CD8-positive, alpha-beta memory T cell (primary cell): ENCODE measurements around the gene BEGAIN. TPM values are rescaled to one million over a fixed set of nuclear protein-coding genes. Genes with fewer than 3 reads are reported as not detected.

Experiments used
- CTCF ChIA-PET: fragments of 350-600 bp; sonication (Branson Sonifier 250); formaldehyde crosslinking; loops from one replicate; lab custom pipeline; 2021; ENCODE audit warnings: antibody characterized with exemption; lab: Charles Lee
- POLR2A ChIA-PET: fragments of 350-600 bp; sonication (Branson Sonifier 250); formaldehyde crosslinking; loops from one replicate; lab custom pipeline; 2021; ENCODE audit warnings: antibody characterized with exemption; lab: Charles Lee
- DNase-seq, 5 donors: peaks; one replicate each; pipeline versions ENCODE4 v3.0.0 to v3.0.0-alpha.2; 2020 to 2022; ENCODE audit warnings: mixed read lengths in 1 of 5
- H3K27ac ChIP-seq: one replicate; pipeline ENCODE4 v1.7.0; 2013; ENCODE audit warnings: low read depth, mild to moderate bottlenecking, low read length, moderate library complexity
- H3K27me3 ChIP-seq: 2 replicates; pipeline ENCODE4 v1.7.0; 2013; ENCODE audit warnings: low read length, mild to moderate bottlenecking; ENCODE audit not compliant: insufficient read depth, poor library complexity, severe bottlenecking
- H3K36me3 ChIP-seq: 2 replicates; pipeline ENCODE4 v1.7.0; 2013; ENCODE audit warnings: mild to moderate bottlenecking, low read length, moderate library complexity; ENCODE audit not compliant: insufficient read depth
- H3K4me1 ChIP-seq: 2 replicates; pipeline ENCODE4 v1.7.0; 2013; ENCODE audit warnings: mild to moderate bottlenecking, low read length, moderate library complexity; ENCODE audit not compliant: insufficient read depth
- H3K4me3 ChIP-seq: 2 replicates; pipeline ENCODE4 v1.7.0; 2013; ENCODE audit warnings: mild to moderate bottlenecking, low read length
- H3K9me3 ChIP-seq: 2 replicates; pipeline ENCODE4 v1.7.0; 2013; ENCODE audit warnings: mild to moderate bottlenecking, low read length
- H3K27ac Mint-ChIP-seq, 8 donors: one replicate each; pipeline ENCODE4 v1.8.0; 2020 to 2021; ENCODE audit warnings: mixed read lengths in 8 of 8, mild to moderate bottlenecking in 6 of 8, inconsistent platforms in 3 of 8, moderate library complexity in 3 of 8
- H3K27me3 Mint-ChIP-seq, 2 donors: one replicate each; pipeline ENCODE4 v1.8.0; 2020 to 2021; ENCODE audit warnings: mixed read lengths in 2 of 2, mild to moderate bottlenecking in 1 of 2, moderate library complexity in 1 of 2
- H3K36me3 Mint-ChIP-seq, 3 donors: one replicate each; pipeline ENCODE4 v1.8.0; 2020 to 2021; ENCODE audit warnings: mixed read lengths in 3 of 3, inconsistent platforms in 1 of 3, mild to moderate bottlenecking in 1 of 3
- H3K4me1 Mint-ChIP-seq, 3 donors: one replicate each; pipeline ENCODE4 v1.8.0; 2020 to 2021; ENCODE audit warnings: mixed read lengths in 3 of 3, inconsistent platforms in 1 of 3, mild to moderate bottlenecking in 1 of 3
- H3K4me3 Mint-ChIP-seq, 7 donors: one replicate each; pipeline ENCODE4 v1.8.0; 2020 to 2021; ENCODE audit warnings: mixed read lengths in 7 of 7, mild to moderate bottlenecking in 6 of 7, moderate library complexity in 4 of 7, inconsistent platforms in 2 of 7
- H3K9me3 Mint-ChIP-seq, 5 donors: one replicate each; pipeline ENCODE4 v1.8.0; 2020 to 2022; ENCODE audit warnings: mixed read lengths in 5 of 5, mild to moderate bottlenecking in 3 of 5, moderate library complexity in 2 of 5, inconsistent platforms in 1 of 5
- polyA plus RNA-seq: library from polyadenylated mRNA; unstranded; fragments of 300-500 nt; fragmentation: Illumina TruSeq; gene quantifications from one replicate; pipeline ENCODE4 v1.2.3, GENCODE V29; 2021
- total RNA-seq, 2 experiments: library from RNA; stranded (reverse); gene quantifications; one replicate each; pipeline ENCODE4 v1.2.3, GENCODE V29; 2021

The BEGAIN gene
- total and polyA plus RNA-seq, 3 experiments from 2014 or later = 0.26 to 2.4 (median 2.4) TPM

- H3K4me1 ChIP-seq = peaks cover 18% of the 10 kb centered on the region
- no peaks in the 10 kb centered on the region for H3K36me3 ChIP-seq
- Mint-ChIP-seq H3K4me3 (no peak overlapping the region), H3K27ac (no peak overlapping the region), H3K4me1 (peaks cover 20 to 25% (median 25%) of the 10 kb centered on the region in 3 donors), H3K9me3 (peaks cover 0 to 2% (median 0%) of the 10 kb centered on the region in 5 donors), H3K27me3 (peaks cover 12 to 19% of the 10 kb centered on the region in 2 donors), H3K36me3 (peaks cover 0 to 2% (median 0%) of the 10 kb centered on the region in 3 donors)
- no peak overlapping the region for H3K27ac ChIP-seq
- ChIA-PET CTCF (no interaction called here), POLR2A (no interaction called here)
- no peak overlapping the region for H3K4me3 ChIP-seq
- no peaks in the 10 kb centered on the region for H3K27me3 ChIP-seq
- DNase-seq = no peak
- no peaks in the 10 kb centered on the region for H3K9me3 ChIP-seq
Observed at GRCh38 chr14:100619396-100620254, 32.4 kb upstream of the BEGAIN start.

- Mint-ChIP-seq H3K9me3 (no peaks in the 10 kb centered on the region), H3K27ac (no peak overlapping the region), H3K27me3 (peaks cover 12 to 14% of the 10 kb centered on the region in 2 donors), H3K4me3 (no peak overlapping the region), H3K36me3 (no peaks in the 10 kb centered on the region), H3K4me1 (peaks cover 20 to 25% (median 23%) of the 10 kb centered on the region in 3 donors)
- CTCF ChIA-PET = no interaction called here
- no peak for DNase-seq
- Histone ChIP-seq H3K9me3 (no peaks in the 10 kb centered on the region), H3K4me3 (no peak overlapping the region), H3K27me3 (no peaks in the 10 kb centered on the region), H3K27ac (no peak overlapping the region), H3K36me3 (no peaks in the 10 kb centered on the region), H3K4me1 (peaks cover 18% of the 10 kb centered on the region)
- POLR2A ChIA-PET = no interaction called here
Observed at GRCh38 chr14:100618763-100619320, 31.6 kb upstream of the BEGAIN start.

GRCh38 chr14:100618318-100618693, 31.1 kb upstream of the BEGAIN start:
- H3K27ac ChIP-seq = no peak overlapping the region
- no peaks in the 10 kb centered on the region for H3K36me3 ChIP-seq
- ChIA-PET CTCF (interaction anchor here (2.9 kb wide), 1 partner anchor 28 kb away, joined by 14 read pairs; no protein-coding TSS in a partner anchor), POLR2A (no interaction called here)
- Mint-ChIP-seq H3K36me3 (no peaks in the 10 kb centered on the region), H3K4me3 (peak overlapping the region in 1 of 7 donors; percentile 78), H3K27me3 (peaks cover 9 to 11% of the 10 kb centered on the region in 2 donors), H3K9me3 (no peaks in the 10 kb centered on the region), H3K4me1 (peaks cover 20 to 25% (median 23%) of the 10 kb centered on the region in 3 donors), H3K27ac (peak overlapping the region in 2 of 8 donors; percentile 27 to 42)
- no peak for DNase-seq
- no peak overlapping the region for H3K4me3 ChIP-seq
- H3K27me3 ChIP-seq = no peaks in the 10 kb centered on the region
- H3K9me3 ChIP-seq = no peaks in the 10 kb centered on the region
- H3K4me1 ChIP-seq = peaks cover 18% of the 10 kb centered on the region

DNA sequence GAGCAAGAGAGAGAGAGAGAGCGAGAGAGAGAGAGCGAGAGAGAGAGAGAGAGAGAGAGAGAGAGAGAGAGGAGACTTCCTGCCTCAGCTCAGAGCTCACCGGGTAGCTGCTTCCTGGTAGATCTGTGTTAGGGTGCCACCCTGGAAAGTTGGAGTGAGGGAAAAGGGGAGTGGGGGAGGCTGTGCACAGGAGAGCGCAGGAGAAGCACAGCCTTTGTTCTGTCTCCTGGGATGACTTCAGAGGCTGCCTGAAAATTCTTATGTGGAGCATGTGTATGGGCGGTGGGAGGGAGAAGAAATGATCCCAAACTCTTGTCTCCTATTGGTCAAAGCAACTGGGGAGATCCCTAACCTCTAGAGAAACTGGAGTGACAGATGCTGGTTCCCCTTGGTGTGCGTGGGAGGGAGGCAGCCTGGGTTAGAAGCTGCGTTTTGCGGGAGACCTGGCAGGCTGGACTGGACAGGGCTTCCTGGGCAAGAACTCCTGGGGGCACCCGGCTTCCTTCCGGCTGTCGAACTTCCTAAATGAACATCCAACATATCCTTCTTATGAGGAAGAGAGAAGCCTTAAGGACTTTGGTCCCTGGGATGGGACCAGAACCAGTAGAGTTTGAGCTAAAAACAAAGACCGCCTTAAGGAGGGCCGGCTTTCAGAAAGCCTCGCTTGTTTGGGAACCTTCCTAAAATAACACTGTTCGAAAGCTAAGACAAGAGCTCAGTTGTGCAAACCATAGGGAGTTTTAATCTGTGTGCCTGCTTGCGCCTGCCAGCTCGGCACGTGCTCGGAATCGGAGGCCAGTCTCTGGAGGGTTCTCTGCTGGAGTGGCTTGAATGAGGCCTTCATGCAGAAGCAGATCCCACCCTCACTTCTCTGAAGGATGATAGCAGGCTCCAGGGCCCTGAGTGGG, 30.4 kb upstream of the BEGAIN start:
- H3K36me3 ChIP-seq = no peaks in the 10 kb centered on the region
- H3K9me3 ChIP-seq = no peaks in the 10 kb centered on the region
- H3K27ac ChIP-seq = no peak overlapping the region
- peak overlapping the region; percentile 37 to 88 (median 68) for H3K27ac Mint-ChIP-seq
- no peaks in the 10 kb centered on the region for H3K27me3 ChIP-seq
- H3K4me1 Mint-ChIP-seq = peaks cover 20 to 25% (median 23%) of the 10 kb centered on the region in 3 donors
- POLR2A ChIA-PET = interaction anchor here (0.6 kb wide), 1 partner anchor 207 kb away, joined by 6 read pairs; no protein-coding TSS in a partner anchor
- H3K9me3 Mint-ChIP-seq = no peaks in the 10 kb centered on the region
- peaks cover 4 to 8% of the 10 kb centered on the region in 2 donors for H3K27me3 Mint-ChIP-seq
- H3K4me3 ChIP-seq = no peak overlapping the region
- CTCF ChIA-PET = interaction anchor here (2.9 kb wide), 1 partner anchor 28 kb away, joined by 14 read pairs; no protein-coding TSS in a partner anchor
- H3K36me3 Mint-ChIP-seq = no peaks in the 10 kb centered on the region
- peak in 2 of 5 donors; percentile 28 to 33 for DNase-seq
- peaks cover 18% of the 10 kb centered on the region for H3K4me1 ChIP-seq
- peak overlapping the region in 6 of 7 donors; percentile 9 to 78 (median 62) for H3K4me3 Mint-ChIP-seq

- H3K36me3 ChIP-seq = no peaks in the 10 kb centered on the region
- Mint-ChIP-seq H3K4me3 (peak overlapping the region in 6 of 7 donors; percentile 9 to 62 (median 59)), H3K9me3 (no peaks in the 10 kb centered on the region), H3K4me1 (peaks cover 20 to 25% (median 23%) of the 10 kb centered on the region in 3 donors), H3K36me3 (no peaks in the 10 kb centered on the region), H3K27ac (peak overlapping the region; percentile 37 to 88 (median 68)), H3K27me3 (peaks cover 4 to 8% of the 10 kb centered on the region in 2 donors)
- no peak overlapping the region for H3K4me3 ChIP-seq
- H3K27ac ChIP-seq = no peak overlapping the region
- POLR2A ChIA-PET = interaction anchor here (0.6 kb wide), 1 partner anchor 206 kb away, joined by 6 read pairs; no protein-coding TSS in a partner anchor
- H3K4me1 ChIP-seq = peaks cover 18% of the 10 kb centered on the region
- no peak for DNase-seq
- CTCF ChIA-PET = interaction anchor here (2.9 kb wide), 1 partner anchor 29 kb away, joined by 14 read pairs; no protein-coding TSS in a partner anchor
- H3K27me3 ChIP-seq = no peaks in the 10 kb centered on the region
- no peaks in the 10 kb centered on the region for H3K9me3 ChIP-seq
Observed at GRCh38 chr14:100616854-100617409, 29.7 kb upstream of the BEGAIN start.

- H3K9me3 ChIP-seq = no peaks in the 10 kb centered on the region
- H3K27ac ChIP-seq = no peak overlapping the region
- CTCF ChIA-PET = interaction anchor here (2.9 kb wide), 1 partner anchor 30 kb away, joined by 14 read pairs; no protein-coding TSS in a partner anchor
- H3K36me3 ChIP-seq = no peaks in the 10 kb centered on the region
- POLR2A ChIA-PET = no interaction called here
- peaks cover 20 to 25% (median 23%) of the 10 kb centered on the region in 3 donors for H3K4me1 Mint-ChIP-seq
- H3K27ac Mint-ChIP-seq = no peak overlapping the region
- H3K27me3 Mint-ChIP-seq = peaks cover 0 to 8% of the 10 kb centered on the region in 2 donors
- H3K4me3 Mint-ChIP-seq = no peak overlapping the region
- no peak overlapping the region for H3K4me3 ChIP-seq
- H3K36me3 Mint-ChIP-seq = no peaks in the 10 kb centered on the region
- DNase-seq = no peak
- H3K4me1 ChIP-seq = peaks cover 18% of the 10 kb centered on the region
- H3K9me3 Mint-ChIP-seq = no peaks in the 10 kb centered on the region
- H3K27me3 ChIP-seq = no peaks in the 10 kb centered on the region
Observed at GRCh38 chr14:100615736-100616695, 28.8 kb upstream of the BEGAIN start.
